Measurements from ENCODE around the gene FAM9A. TPM values are rescaled to one million over a fixed set of nuclear protein-coding genes. Genes with fewer than 3 reads are reported as not detected.

The FAM9A gene
- total and polyA plus RNA-seq, 2 of the 8 experiments (the other 6 are each of a cell fraction or from before 2014, with no cell fraction given), result not detected

DNA sequence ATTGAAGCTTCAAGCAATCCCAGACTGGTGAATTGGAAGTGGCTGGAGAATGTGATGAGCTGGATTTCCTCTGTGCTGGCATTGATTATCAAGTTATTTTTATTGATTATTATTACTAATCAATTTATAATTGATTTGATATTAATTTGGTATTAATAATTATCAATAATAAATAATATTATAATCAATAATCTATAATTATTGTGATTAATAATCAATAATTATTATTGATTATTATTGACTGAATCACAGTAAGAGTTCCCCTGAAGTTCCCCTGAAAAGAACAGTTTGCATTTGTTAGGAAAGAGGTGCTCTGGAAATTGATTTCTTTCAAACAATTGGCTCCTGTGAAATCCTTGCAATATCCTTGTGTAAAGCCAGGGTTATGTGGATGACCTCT, 7.5 kb upstream of the FAM9A start (continued):
- TF ChIP-seq, protein P1, sequence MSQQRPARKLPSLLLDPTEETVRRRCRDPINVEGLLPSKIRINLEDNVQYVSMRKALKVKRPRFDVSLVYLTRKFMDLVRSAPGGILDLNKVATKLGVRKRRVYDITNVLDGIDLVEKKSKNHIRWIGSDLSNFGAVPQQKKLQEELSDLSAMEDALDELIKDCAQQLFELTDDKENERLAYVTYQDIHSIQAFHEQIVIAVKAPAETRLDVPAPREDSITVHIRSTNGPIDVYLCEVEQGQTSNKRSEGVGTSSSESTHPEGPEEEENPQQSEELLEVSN (IDR thresholded peaks at IDR 0.05), result no peak

All from H1 (cell line).